ENCODE data around the gene SUFU. TPM values are rescaled to one million over a fixed set of nuclear protein-coding genes. Genes with fewer than 3 reads are reported as not detected.
A peak's percentile ranks its signal among the peaks of the same experiment; 100 is the strongest.

SUFU gene
- total and polyA plus RNA-seq, 2 of the 13 experiments (the other 11 are each of a cell fraction or from before 2014, with no cell fraction given) = 2.9 to 5.5 TPM

DNA sequence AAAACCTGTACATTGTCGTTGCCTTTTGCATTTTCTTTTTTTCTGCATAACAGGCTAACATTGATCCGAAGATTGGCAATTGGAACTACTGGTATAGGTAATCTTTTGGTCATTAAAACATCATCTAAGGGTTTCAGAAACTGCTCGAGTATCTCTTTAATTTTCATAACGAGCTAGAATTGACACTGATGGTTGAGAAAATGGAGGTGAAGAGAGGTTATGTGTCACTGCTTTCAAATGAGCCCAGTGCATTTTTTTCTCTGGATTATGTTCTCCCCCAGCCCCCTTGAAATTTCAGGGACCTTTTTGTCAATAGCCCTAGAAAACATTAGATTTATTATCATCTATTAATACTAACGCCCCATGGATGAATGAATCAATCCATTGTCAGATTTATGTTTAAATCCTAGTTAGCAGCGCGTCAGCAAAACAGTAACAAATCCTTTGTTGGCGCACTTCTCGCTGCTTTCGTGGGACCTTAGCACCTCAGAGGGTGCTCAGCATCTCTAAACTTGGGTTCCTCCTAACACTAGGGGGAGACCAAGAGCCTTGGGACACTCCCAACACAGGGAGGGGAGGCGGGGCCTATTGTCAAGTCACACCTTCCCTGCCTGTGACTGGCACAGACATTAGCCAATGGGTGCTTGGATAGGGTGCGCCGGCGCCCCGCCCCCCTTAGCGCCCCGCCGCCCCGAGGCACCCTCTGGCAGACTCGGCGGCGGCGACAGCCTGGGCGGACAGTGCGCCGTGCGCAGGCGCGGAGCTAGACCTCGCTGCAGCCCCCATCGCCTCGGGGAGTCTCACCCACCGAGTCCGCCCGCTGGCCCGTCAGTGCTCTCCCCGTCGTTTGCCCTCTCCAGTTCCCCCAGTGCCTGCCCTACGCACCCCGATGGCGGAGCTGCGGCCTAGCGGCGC, at the start of gene SUFU (continued):
- TF ChIP-seq KDM6A (CRISPR knock-in tag; IDR thresholded peaks at IDR 0.05; ENCODE audit: low read depth) (no peak), FOXO1 (CRISPR knock-in tag; IDR thresholded peaks at IDR 0.05) (0 out of 2 replicates have a peak, but pooled peaks have one; percentile 18), PREB (CRISPR knock-in tag; IDR thresholded peaks at IDR 0.05) (no peak), ZNF124 (CRISPR knock-in tag; IDR thresholded peaks at IDR 0.05) (no peak), ZNF44 (CRISPR knock-in tag; IDR thresholded peaks at IDR 0.05) (no peak), ZC3H13 (CRISPR knock-in tag; IDR thresholded peaks at IDR 0.05) (no peak), ZNF468 (CRISPR knock-in tag; IDR thresholded peaks at IDR 0.05) (no peak), HDAC1 (CRISPR knock-in tag; IDR thresholded peaks at IDR 0.05) (peak; percentile 62), TAF15 (IDR thresholded peaks at IDR 0.05; ENCODE audit: low read depth, low read length, poor library complexity, severe bottlenecking) (no peak), KDM5A (IDR thresholded peaks at IDR 0.05; ENCODE audit: borderline replicate concordance, low read length) (no peak), ELF1 (CRISPR knock-in tag; IDR thresholded peaks at IDR 0.05) (no peak), ZNF230 (CRISPR knock-in tag; IDR thresholded peaks at IDR 0.05) (no peak), ZNF225 (CRISPR knock-in tag; IDR thresholded peaks at IDR 0.05) (no peak), ZNF260 (CRISPR knock-in tag; IDR thresholded peaks at IDR 0.05; ENCODE audit: borderline replicate concordance, low read depth) (no peak), ZNF660 (CRISPR knock-in tag; IDR thresholded peaks at IDR 0.05; ENCODE audit: borderline replicate concordance, low read depth) (no peak), SMAD1 (CRISPR knock-in tag; IDR thresholded peaks at IDR 0.05; ENCODE audit: borderline replicate concordance, low read depth) (no peak), POLR2AphosphoS5 (IDR thresholded peaks at IDR 0.05; ENCODE audit: low read depth, low read length) (peak; percentile 70), KLF15 (CRISPR knock-in tag; IDR thresholded peaks at IDR 0.05; ENCODE audit: borderline replicate concordance) (no peak), ZNF75D (CRISPR knock-in tag; IDR thresholded peaks at IDR 0.05; ENCODE audit: borderline replicate concordance) (no peak), SATB2 (CRISPR knock-in tag; IDR thresholded peaks at IDR 0.05) (no peak), CREBL2 (CRISPR knock-in tag; IDR thresholded peaks at IDR 0.05; ENCODE audit: borderline replicate concordance) (no peak), SNAPC5 (CRISPR knock-in tag; IDR thresholded peaks at IDR 0.05; ENCODE audit: borderline replicate concordance) (no peak), ZNF563 (CRISPR knock-in tag; IDR thresholded peaks at IDR 0.05) (no peak), SOX5 (CRISPR knock-in tag; IDR thresholded peaks at IDR 0.05; ENCODE audit: borderline replicate concordance) (peak; percentile 21; the same call in 1 of the 2 replicates), POLR2A (IDR thresholded peaks at IDR 0.05; ENCODE audit: insufficient read depth in 1 of 2, low read depth in 2 of 2, low read length in 2 of 2) (peak; percentile 55 to 94), CBX5 (CRISPR knock-in tag; IDR thresholded peaks at IDR 0.05; ENCODE audit: borderline replicate concordance) (0 out of 2 replicates have a peak, but pooled peaks have one; percentile 8), ZNF10 (CRISPR knock-in tag; IDR thresholded peaks at IDR 0.05; ENCODE audit: borderline replicate concordance, low read depth) (no peak), ZKSCAN8 (CRISPR knock-in tag; IDR thresholded peaks at IDR 0.05; ENCODE audit: borderline replicate concordance) (no peak), PRMT3 (CRISPR knock-in tag; IDR thresholded peaks at IDR 0.05; ENCODE audit: borderline replicate concordance, low read depth) (no peak)

Measured in HepG2 (cell line).